ENCODE measurements around the gene TAF4B.
A peak's percentile ranks its signal among the peaks of the same experiment; 100 is the strongest.
"Not testable (repeated sequence)": the region's sequence is repeated elsewhere in the genome, so short reads cannot be mapped to it uniquely, and the experiment has no call there.

Gene TAF4B

GRCh38 chr18:26242392-26242791, 16.1 kb downstream of the TAF4B start:
- not testable (repeated sequence) for DNase-seq

- DNase-seq: not testable (repeated sequence)
These were observed 19.2 kb downstream of the TAF4B start for GRCh38 chr18:26245434-26245833.

GRCh38 chr18:26252411-26252810, 26.2 kb downstream of the TAF4B start:
- DNase-seq: no peak

- DNase-seq: not testable (repeated sequence)
These were observed 28.6 kb downstream of the TAF4B start for GRCh38 chr18:26254808-26255207.

GRCh38 chr18:26255695-26256622, 29.7 kb downstream of the TAF4B start:
- no peak for DNase-seq

- no peak for DNase-seq
These were observed 32.5 kb downstream of the TAF4B start for GRCh38 chr18:26258711-26259110.

- DNase-seq: not testable (repeated sequence)
These were observed 33.2 kb downstream of the TAF4B start for GRCh38 chr18:26259416-26259815.

GRCh38 chr18:26262156-26262555, 35.9 kb downstream of the TAF4B start:
- DNase-seq: no peak

- DNase-seq: no peak
These were observed 41.2 kb downstream of the TAF4B start for GRCh38 chr18:26267357-26267930.

- no peak for DNase-seq
These were observed 42.2 kb downstream of the TAF4B start for GRCh38 chr18:26268454-26268853.

- no peak for DNase-seq
These were observed 45.8 kb downstream of the TAF4B start for GRCh38 chr18:26271917-26272549.

GRCh38 chr18:26277374-26277773, 51.1 kb downstream of the TAF4B start:
- DNase-seq: no peak

GRCh38 chr18:26279428-26279827, 53.2 kb downstream of the TAF4B start:
- DNase-seq: no peak

- DNase-seq: no peak
These were observed 59.8 kb downstream of the TAF4B start for GRCh38 chr18:26286008-26286407.

GRCh38 chr18:26287644-26288043, 61.4 kb downstream of the TAF4B start:
- DNase-seq: no peak

GRCh38 chr18:26290385-26290784, 64.1 kb downstream of the TAF4B start:
- no peak for DNase-seq

- no peak for DNase-seq
These were observed 67.7 kb downstream of the TAF4B start for GRCh38 chr18:26293982-26294381.

GRCh38 chr18:26298107-26298506, 71.9 kb downstream of the TAF4B start:
- no peak for DNase-seq

- no peak for DNase-seq
These were observed 75.4 kb downstream of the TAF4B start for GRCh38 chr18:26301681-26302080.

GRCh38 chr18:26303222-26303621, 77.0 kb downstream of the TAF4B start:
- not testable (repeated sequence) for DNase-seq

GRCh38 chr18:26304511-26304910, 78.3 kb downstream of the TAF4B start:
- no peak for DNase-seq

- DNase-seq: peak; percentile 44
These were observed 81.0 kb downstream of the TAF4B start for GRCh38 chr18:26307161-26307773.

- DNase-seq: no peak
These were observed 83.0 kb downstream of the TAF4B start for GRCh38 chr18:26309281-26309680.

All from retina (tissue), 1 donor.